GM19035 (cell line): Measurements from ENCODE around the gene FASN.
A peak's percentile ranks its signal among the peaks of the same experiment; 100 is the strongest.

Experiments used
- ATAC-seq: cut with Tn5 transposase; IDR thresholded peaks from one replicate; pipeline ENCODE4 v1.9.1; 2021; ENCODE audit not compliant: unreplicated experiment

Gene FASN

GRCh38 chr17:82078433-82078832 is 19.6 kb downstream of the FASN start:
- ATAC-seq = no peak

GRCh38 chr17:82077617-82078358 is 20.2 kb downstream of the FASN start:
- no peak for ATAC-seq

- no peak for ATAC-seq
These were observed 21.0 kb downstream of the FASN start for GRCh38 chr17:82076785-82077591.

- ATAC-seq = no peak
These were observed 21.8 kb downstream of the FASN start for GRCh38 chr17:82076018-82076784.

- ATAC-seq = no peak
These were observed 24.6 kb downstream of the FASN start for GRCh38 chr17:82073446-82073845.

GRCh38 chr17:82072827-82073226 is 25.2 kb downstream of the FASN start:
- no peak for ATAC-seq

- ATAC-seq = no peak
These were observed 27.4 kb downstream of the FASN start for GRCh38 chr17:82070611-82071010.

GRCh38 chr17:82065638-82066303 is 32.3 kb downstream of the FASN start, which contains the start of gene DUS1L:
Gene DUS1L (minus strand): TSS chr17:82065804. CDS start chr17:82065059, 745 bp downstream.
- peak; percentile 73 for ATAC-seq

- ATAC-seq = peak; percentile 39
These were observed 32.8 kb downstream of the FASN start for GRCh38 chr17:82065193-82065637.

GRCh38 chr17:82064433-82065192 is 33.4 kb downstream of the FASN start:
- ATAC-seq = no peak

GRCh38 chr17:82063424-82064415 is 34.3 kb downstream of the FASN start:
- ATAC-seq = no peak

- no peak for ATAC-seq
These were observed 35.1 kb downstream of the FASN start for GRCh38 chr17:82062984-82063368.

GRCh38 chr17:82062076-82062983 is 35.7 kb downstream of the FASN start:
- ATAC-seq = no peak

GRCh38 chr17:82061047-82061925 is 36.8 kb downstream of the FASN start:
- ATAC-seq = no peak

GRCh38 chr17:82060614-82061013 is 37.4 kb downstream of the FASN start:
- no peak for ATAC-seq

- no peak for ATAC-seq
These were observed 38.0 kb downstream of the FASN start for GRCh38 chr17:82060001-82060380.
